HG03575 (cell line): Measurements from ENCODE around the gene NCOR2.
"Not testable (repeated sequence)": the region's sequence is repeated elsewhere in the genome, so short reads cannot be mapped to it uniquely, and the experiment has no call there.

Source experiments
- ATAC-seq: cut with Tn5 transposase; IDR thresholded peaks from one replicate; pipeline ENCODE4 v1.9.1; 2021; ENCODE audit not compliant: unreplicated experiment, insufficient number of reproducible peaks, low FRiP score; ENCODE audit errors: extremely low read depth

Gene NCOR2

DNA sequence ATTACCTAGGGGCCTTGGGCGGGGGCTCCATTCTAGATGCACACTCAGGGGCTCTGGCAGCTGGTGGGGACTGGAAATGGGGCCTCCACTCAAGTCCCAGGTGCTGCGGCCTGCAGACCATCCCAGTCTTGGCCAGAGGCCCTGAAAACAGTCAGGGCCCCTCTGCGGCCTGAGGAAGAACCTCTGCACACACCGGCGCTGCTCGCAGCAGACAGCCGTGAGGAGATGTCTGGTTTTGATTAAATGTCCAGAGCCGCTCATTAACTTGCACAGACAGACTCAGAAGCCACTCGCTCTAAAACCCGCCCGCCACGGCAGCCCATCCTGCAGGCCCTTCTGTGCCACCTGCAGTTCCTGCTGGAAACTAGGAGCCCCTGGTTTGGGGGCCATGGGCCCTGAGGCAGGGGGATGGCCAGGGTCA, 36.4 kb upstream of the NCOR2 start:
- ATAC-seq, result no peak

DNA sequence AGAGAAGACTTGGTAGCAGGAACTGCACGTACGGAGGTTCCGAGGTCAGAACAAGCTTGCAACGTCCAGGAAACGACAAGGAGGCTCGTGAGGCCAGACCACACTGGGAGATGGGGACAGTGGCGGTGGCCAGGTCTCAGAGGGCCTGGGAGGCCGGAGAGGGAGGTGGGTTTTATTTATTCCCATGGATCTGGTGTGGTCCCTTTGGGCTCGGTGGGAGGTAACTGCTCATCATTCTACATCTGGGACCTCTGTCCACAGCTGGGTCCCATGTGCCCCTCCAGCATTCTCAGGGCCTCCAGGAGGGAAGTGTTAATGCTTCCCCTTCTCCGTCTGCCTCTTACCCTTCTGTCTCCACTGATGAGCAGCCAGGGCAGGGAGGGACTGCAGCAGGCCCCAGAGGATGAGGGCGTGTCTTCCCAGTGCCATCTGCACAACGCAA, 35.7 kb upstream of the NCOR2 start:
- ATAC-seq, result no peak

DNA sequence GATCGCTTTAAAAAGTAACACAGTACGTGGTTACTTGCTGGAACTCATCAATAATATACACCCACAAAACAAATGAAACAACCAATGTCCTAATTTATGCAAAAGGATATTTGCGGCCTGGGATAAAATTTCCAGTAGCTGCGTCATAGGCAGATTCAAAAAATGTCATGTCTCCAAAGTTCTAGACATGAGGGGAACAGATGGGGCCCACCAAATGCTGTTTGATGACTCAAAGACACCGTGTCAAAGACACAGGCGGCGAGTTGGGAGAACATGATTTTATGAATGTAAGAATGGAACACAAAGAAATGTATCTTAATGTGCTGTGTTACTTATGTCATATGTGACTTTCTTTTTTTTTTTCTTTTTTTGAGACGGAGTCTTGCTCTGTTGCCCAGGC, 34.3 kb upstream of the NCOR2 start:
- ATAC-seq, result no peak

DNA sequence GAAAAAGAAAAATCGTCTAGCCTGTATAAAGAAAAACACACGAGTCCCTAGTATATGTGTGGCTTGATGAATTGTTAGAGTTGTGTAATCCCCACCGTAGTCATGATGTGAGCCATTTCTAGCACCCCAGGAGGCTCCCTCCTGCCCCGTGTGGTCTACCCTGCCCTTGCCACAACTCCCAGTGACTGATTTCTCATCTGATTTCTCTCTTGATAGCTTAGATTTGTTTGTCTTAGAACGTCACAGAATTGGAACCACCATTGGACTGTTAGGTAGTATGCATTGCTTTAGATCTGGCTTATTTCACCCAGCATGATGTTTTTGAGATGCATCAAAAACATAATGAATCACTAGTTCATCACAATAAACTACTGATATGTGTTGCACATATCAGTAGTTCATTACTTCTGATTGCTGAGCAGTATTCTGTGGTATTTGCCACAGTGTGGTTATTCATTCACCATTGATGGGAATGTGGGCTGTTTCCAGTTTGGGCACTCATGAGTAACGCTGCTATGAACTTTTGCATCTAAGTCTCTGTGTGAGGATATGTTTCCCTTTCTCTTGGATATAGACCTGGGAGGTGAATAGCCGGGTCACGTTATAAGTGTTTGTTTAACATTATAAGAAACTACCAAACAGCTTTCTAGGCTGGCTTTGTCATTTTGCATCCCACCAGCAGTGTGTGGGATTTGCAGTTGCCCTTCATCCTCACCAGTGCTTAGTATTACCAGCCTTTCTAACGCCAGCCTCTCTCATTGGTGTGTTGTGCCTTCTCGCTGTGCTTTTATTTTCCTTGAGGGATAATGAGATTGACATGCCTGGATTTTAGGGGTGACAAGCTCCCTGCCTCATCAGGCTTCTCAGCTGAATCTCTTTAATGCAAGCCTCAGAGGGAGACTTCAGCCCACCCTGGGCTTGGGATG, 31.9 kb upstream of the NCOR2 start:
- no peak for ATAC-seq

DNA sequence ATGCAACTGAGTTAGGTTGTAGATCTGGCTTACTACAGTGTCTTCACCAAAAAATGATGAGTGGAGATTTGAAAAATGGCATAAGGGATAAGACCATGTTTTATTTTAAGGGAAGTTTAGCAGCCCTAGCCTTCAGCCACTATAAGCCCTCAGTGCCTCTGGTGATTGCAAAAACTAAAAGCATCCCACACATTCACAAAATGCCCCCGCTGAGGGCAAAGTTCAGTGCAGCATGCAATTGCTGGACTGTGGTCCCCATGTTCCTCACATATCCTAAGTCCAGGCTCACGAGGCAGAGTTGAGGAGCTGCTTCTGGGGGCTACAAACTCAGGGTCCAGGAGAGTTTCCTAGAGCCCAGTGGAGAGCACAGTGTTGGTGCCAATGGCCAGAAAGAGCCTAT, 29.6 kb upstream of the NCOR2 start:
- no peak for ATAC-seq

DNA sequence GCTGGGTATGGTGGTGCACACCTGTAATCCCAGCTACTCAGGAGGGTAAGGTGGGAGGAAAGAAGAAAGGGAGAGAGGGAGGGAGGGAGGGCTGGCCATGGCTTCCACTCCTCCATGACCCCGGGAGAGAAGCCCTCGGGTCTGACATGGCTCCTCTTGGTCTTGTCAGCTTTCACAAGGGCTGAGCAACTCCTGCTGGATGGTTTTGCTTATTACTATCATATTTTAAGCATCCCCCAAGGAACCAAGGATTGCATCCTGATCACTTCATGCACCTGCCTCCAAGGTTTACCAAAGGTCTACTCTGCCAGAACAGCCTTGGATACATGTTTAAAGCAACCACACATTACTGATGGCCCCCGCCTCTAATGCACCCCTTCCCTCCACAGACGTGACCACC, 28.0 kb upstream of the NCOR2 start:
- no peak for ATAC-seq

DNA sequence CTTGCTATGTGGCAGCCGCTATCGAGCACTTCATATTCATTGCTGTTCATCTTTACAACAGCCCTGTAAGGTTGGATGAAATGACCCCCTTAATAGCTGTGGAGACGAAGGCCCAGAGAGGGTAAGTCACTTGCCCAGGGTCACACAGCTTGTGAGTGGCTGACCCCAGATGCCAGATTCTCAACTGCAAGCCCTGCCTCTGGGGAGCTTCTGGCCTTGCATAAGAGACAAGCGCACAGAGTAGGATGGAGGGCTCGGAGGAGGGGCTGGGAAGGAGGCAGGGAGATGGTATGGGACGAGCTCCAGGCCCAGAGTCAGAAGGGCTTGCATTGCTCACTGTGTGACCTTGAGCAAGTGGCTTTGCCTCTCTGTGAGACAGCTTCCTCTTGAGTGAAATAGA, 27.4 kb upstream of the NCOR2 start:
- ATAC-seq, result no peak

DNA sequence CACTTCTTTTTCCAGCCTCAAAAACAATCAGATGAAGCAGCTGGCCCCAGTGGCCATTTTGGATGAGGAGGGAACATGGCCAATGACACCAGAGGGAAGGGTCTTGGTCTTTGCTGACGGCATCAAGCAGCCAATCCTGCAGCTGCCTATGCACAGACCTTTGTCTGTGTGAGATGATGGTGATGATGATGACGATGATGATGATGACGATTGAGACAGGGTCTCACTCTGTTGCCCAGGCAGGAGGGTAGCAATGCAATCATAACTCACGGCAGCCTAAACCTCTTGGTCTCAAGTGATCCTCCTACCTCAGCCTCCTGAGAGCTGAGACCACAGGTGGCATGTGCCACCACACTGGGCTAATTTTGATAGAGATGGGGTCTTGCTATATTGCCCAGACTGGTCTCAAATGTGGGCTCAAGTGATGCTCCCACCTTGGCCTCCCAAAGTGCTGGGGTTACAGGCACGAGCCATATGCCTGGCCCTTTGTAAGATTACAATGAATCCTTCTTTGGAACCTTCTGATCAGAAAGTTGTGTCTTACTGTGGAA, 26.5 kb upstream of the NCOR2 start:
- no peak for ATAC-seq

DNA sequence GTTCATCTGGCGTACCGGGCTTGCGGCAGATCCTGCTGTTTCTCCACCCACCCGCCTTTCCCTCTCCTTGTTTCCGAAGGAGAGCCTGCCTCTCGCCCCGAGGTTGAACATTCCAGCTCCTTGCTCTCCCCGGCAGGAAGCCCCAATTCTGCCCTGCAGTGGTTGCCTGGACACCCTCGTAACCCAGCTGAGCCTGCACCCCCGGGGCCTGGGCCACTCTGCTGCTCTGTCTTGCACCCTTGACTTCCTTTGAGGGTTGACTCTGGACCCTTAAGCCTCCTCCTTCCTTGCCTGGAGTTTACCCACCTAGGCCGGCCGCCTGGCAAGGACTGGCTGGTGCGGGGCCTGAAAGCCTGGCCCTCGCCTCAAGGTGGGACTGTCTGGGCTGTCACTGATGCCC, 25.8 kb upstream of the NCOR2 start:
- no peak for ATAC-seq

DNA sequence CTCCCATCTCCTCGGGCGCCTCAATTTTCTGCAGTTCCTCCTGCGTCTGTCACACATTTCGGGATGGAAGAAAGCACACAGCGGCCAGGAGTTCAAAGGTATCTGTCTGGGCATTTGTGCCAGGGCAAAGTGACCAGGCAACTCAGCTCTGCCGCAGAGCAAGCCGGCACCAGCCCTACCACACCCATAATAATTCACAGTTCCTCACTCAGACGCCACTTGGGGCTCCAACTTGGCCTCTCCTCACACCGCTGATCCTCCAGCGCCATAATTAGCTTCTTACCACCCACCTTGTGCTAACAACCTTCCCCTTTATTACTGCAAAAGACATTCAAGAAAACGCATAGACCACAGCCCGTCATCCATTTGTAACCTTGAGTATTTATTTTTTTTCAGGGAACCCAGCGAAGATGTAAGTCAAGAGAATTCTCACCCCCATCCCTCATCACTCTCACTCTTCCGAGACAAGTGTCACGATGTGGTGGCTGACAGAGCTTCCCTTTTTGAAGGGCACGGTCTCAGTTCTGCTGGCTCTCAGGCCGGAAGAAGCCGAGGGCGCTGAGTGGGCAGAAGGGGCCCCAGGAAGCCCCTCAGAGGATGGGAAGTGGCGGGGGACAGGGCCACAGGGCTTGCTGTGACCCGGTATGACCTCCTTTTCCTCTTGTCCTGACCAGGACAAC, 25.2 kb upstream of the NCOR2 start:
- no peak for ATAC-seq

DNA sequence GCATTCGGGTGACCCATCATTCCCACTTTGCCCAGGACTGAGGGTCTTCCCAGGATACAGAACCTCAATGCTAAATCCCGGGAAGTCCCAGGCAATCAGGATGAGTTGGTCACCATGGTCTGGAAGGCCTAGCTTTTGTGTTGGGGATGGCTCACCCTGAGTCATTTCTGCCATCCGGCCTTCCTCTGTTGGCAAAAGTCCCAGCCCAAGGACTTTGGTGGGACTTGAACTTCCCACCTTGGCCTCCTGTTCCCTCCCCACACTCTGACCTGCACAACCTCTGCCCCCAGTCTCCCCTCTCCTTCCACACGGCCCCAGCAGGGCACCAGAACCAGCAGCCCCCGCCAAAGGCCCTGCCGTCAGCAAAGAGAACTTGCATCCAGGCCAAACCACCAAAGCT, 24.6 kb upstream of the NCOR2 start:
- no peak for ATAC-seq

DNA sequence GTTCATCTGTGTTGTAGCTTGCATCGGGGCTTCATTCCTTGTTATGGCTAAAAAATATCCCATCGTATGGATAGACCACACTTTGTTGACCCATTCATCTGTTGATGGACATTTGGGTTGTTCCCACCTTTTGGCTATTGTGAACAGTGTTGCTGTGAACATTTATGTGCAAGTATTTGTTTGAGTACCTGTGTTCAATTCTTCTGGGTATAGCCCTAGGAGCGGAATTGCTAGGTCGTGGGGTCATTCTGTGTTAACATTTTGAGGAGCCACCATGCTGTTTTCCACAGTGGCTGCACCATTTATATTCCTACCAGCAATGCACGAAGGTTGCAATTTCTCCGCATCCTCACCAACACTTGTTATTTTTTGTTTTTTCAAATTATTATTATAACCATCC, 23.0 kb upstream of the NCOR2 start:
- ATAC-seq, result no peak

DNA sequence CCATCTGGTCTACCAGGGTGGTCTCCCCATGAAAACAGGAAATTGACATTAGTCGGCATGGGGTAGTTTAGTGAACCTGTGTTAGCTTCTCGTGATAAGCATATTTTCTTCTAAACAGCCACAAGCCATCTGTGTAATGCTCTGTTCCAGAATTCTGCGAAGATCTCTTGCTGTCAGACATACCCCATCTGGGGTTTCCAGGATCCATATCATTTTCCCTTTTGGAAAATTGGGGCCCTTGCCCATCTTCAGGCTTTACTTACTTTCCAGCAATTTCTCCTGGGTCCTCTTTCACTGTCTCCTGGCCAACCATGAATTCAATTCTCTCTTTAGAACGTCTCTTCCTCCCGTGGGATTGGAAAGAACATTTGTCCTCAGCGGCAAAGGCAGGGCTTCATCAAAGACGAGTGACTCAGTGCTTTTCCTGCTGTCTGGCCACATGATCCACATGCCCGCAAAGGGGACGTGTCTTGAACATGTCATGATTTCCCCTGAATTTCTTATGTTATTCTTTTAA, 21.4 kb upstream of the NCOR2 start:
- no peak for ATAC-seq

DNA sequence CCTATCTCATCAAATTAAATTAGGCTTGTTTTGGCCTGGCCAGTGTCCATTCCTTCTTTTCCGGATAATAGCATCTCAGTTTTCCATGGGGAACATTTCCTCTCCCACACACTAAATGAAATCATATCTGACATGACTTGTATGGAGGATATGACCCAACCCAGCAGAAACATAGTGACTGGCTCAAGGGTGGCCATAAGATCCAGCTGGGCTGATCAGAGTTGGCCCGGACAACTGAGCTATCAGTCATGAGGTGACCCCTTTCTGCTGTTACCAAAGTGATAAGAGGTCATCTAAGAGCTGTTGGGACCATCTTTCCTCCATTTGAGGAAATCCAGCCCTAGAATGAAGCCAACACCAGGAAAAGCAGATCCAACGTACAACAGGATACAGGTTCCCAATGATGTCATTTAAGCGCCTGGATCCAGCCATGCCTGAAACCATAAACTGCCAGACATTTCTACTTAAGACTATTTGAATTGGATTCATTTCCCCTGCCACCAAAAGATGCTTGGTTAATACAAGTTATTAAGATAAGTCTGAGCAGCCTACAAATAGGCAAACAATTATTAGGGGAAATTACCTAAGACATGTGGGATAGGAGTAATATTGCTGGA, 20.7 kb upstream of the NCOR2 start:
- ATAC-seq, result no peak

DNA sequence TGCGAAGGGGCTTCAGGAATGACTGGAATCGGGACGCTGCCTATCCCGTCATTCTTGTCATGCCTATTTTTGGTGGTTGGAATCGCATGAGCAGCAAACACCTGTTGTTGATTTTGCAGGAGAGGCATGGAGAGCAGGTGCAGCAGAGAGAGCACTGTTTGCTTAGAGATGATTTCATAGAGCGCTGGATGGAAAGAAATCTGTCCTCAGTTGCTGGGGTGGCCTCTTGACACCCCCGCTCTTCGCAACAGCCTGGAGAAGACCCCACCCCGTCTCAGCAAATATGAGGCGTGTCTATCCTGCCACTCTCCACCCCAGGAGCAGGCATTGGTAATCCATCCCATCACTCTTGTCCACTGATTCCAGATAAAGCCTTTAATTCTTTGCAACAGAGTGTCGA, 19.3 kb upstream of the NCOR2 start:
- no peak for ATAC-seq

DNA sequence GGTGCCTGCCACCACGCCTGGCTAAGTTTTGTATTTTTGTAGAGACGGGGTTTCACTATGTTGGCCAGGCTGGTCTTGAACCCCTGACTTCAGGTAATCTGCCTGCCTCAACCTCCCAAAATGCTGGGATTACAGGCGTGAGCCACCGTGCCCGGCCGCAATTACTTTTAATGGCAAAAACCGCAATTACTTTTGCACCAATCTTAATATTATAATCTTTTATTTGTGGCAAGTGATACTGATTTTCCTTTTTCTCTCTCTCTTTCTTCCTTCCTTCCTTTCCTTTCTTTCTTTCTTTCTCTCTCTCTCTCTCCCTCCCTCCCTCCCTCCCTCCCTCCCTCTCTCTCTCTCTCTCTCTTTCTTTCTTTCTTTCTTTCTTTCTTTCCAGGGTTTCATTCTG, 17.1 kb upstream of the NCOR2 start:
- not testable (repeated sequence) for ATAC-seq

DNA sequence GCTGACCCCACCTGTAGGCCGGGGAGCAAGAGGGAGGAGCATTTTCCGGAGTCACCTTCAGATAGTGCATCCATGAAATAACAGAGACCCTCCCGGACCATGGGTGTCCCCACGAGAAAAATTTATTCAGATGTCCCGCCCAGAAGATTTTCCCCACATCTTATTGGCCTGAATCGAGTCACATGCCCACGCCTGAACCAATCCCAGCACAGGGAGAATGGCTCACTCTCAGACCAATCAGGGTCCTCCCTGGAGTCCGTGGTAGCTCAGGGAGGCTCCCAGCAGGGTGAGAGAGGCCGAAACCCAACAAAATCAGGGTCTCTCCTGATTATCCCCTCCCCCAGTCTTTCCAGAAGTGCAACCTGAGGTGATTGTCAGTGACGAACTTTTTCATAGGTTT, 16.4 kb upstream of the NCOR2 start:
- ATAC-seq, result no peak

DNA sequence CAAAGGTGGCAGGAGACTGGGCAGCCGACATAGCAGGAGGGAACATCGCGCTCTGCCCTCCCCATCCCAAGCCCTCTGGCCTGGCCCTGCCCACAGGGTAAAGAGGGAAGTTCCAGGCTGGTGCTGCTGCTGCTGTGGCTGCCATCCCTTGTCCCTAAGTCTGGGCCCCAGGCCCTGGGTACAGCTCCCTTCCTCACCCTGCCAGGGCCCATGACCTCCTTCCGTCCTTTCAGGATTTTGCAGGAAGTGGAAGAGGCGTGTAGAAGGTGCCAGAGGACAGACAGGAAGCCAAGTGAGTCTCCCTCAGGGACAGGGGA, 14.7 kb upstream of the NCOR2 start:
- ATAC-seq, result no peak

DNA sequence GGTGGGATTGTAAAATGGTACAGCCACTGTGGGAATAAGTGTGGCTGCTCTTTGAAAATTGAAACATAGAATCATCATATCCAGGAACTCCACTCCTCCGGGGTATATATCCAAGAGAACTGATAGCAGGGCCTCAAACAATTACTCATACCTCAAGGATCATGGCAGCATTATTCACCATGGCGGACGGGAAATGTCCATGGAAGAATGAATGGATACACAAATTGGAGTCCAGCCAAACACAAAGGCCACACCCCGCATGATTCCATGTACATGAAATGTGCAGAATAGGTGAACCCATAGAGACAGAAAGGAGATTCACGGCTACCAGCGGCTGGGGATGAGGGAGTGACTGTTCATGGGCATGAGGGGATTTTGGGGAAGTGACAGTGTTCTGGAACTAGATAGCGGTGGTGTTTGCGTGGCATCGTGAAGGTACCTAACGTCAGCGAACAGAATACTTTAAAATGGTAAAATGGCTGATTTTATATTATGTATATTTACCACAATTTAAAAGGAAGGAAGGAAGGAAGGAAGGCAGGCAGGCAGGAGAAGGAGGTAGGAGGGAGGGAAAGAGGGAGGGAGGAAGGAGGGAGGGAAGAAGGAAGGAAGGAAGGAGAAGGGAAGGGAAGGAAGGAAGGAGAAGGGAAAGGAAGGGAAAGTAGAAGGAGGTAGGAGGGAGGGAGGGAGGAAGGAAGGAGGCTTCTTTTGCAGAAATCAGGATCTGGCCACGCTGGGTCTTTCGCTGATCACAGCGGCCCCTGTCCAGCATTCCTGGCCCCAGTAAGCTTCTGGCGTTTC, 14.1 kb upstream of the NCOR2 start:
- no peak for ATAC-seq
